Left renal cortex interstitium (tissue), 4 donors: ENCODE results near the gene TBCCD1. TPM values are rescaled to one million over a fixed set of nuclear protein-coding genes. Genes with fewer than 3 reads are reported as not detected.
"Not testable (repeated sequence)": the region's sequence is repeated elsewhere in the genome, so short reads cannot be mapped to it uniquely, and the experiment has no call there.

Experiments
- DNase-seq, 4 donors: peaks; one replicate each; pipeline ENCODE4 v3.0.0-alpha.2; 2013; ENCODE audit warnings: low read depth in 4 of 4, low spot score in 2 of 4, missing footprints in 1 of 4
- polyA plus RNA-seq, 4 donors: library from polyadenylated mRNA; unstranded; fragments of 120-200 nt; gene quantifications; one replicate each; pipeline ENCODE4 v1.2.1, GENCODE V29; 2013; ENCODE audit not compliant: insufficient read length in 4 of 4

The TBCCD1 gene
- polyA plus RNA-seq, 4 donors: 19.1 to 22.8 (median 21.2) TPM

GRCh38 chr3:186502138-186502948, 64.8 kb downstream of the TBCCD1 start:
- no peak for DNase-seq

DNA sequence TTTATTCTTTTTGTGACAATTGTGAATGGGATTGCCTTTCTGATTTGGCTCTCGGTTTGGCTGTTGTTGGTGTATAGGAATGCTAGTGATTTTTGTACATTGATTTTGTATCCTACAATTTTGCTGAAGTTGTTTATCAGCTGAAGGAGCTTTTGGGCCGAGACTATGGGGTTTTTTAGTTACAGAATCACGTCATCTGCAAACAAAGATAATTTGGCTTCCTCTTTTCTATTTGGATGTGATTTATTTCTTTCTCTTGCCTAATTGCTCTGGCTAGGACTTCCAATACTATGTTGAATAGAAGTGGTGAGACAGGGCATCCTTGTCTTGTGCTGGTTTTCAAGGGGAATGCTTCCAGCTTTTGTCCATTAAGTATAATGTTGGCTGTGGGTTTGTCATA, 67.2 kb downstream of the TBCCD1 start:
- DNase-seq: not testable (repeated sequence)

DNA sequence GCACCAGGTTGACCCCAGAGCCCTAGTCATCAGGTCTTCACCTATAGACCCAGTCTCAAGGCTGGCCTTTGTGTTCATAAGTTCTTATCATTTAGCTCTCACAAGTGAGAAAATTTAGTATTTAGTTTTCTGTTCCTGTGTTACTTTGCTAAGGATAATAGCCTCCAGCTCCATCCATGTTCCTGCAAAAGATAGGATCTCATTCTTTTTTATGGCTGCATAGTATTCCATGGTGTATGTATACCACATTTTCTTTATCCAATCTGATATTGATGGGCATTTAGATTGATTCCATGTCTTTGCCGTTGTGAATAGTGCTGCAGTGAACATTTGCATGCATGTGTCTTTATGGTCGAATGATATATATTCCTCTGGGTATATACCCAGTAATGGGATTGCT, 69.1 kb downstream of the TBCCD1 start:
- not testable (repeated sequence) for DNase-seq

DNA sequence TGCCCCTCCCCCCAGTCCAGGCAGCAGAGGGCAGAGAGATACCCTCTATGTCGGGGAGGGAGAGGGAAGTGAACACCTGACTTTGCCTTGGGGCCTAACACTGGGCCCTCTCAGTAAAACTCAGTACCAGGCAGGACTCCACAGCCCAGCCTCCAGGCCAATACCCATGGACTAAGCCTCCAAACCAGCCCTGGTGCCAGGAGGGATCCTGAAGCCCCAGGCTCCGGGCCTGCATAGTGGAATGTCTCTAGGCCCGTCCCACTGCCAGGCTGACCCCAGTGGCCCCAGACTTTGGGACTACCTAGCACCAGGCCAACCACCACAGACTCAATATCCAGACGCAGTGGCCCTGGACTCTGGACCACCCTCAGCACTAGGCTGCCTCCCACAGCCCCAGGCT, 69.5 kb downstream of the TBCCD1 start:
- no peak for DNase-seq

DNA sequence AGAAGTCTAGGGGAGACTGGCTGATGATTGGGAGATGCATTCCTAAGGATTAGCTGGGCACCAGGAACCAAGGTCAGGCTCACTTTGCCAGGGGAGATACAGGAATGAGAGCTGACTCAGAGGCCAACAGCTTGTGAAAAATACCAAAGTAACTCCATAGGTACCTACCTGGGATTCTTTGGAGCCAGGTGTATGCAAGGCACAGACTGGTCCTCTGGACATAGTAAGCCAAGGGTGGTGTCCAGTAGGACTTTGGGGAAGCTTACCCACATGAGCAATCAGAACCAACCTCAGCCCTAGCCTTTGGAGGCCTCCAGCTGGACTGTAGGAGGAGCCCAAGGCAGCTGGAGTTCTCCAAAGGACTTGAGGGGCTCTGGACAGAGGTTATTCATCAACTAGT, 70.5 kb downstream of the TBCCD1 start:
- DNase-seq: no peak

Other genes starting within 250 kb of the TBCCD1 start
- under 1 TPM; 0.51 to 0.92 (median 0.71) TPM for gene DGKG, start 205.1 kb downstream of the TBCCD1 start, polyA plus RNA-seq
- gene CRYGS, start 23.0 kb downstream of the TBCCD1 start, polyA plus RNA-seq: 10 to 100 TPM in 2 of 4 donors, 1 to 10 TPM in 2; 3.6 to 13.2 (median 7.6) TPM
- gene DNAJB11, start 3.4 kb upstream of the TBCCD1 start, polyA plus RNA-seq: 10 to 100 TPM; 63.6 to 78.2 (median 71.5) TPM
- 10 to 100 TPM in 1 of 4 donors, under 1 TPM in 3; 0.37 to 90.9 (median 0.51) TPM for gene AHSG, start 45.7 kb upstream of the TBCCD1 start, polyA plus RNA-seq
- gene FETUB, start 73.1 kb upstream of the TBCCD1 start, polyA plus RNA-seq: under 1 TPM in 3 of 4 donors, not detected in 1; 0.33 to 0.65 (median 0.48) TPM
- 1 to 10 TPM; 1.8 to 2.9 (median 2.2) TPM for gene HRG, start 98.7 kb upstream of the TBCCD1 start, polyA plus RNA-seq
- gene KNG1, start 150.0 kb upstream of the TBCCD1 start, polyA plus RNA-seq: 100 to 1,000 TPM; 109 to 220 (median 138) TPM
- 100 to 1,000 TPM; 735 to 959 (median 830) TPM for gene EIF4A2, start 216.2 kb upstream of the TBCCD1 start, polyA plus RNA-seq
- gene RFC4, start 239.1 kb upstream of the TBCCD1 start, polyA plus RNA-seq: 10 to 100 TPM; 47.2 to 60.5 (median 50.3) TPM